IgD-negative memory B cell (primary cell): ENCODE results near the gene KIF4A. TPM values are rescaled to one million over a fixed set of nuclear protein-coding genes. Genes with fewer than 3 reads are reported as not detected.
"Not testable (repeated sequence)": the region's sequence is repeated elsewhere in the genome, so short reads cannot be mapped to it uniquely, and the experiment has no call there.

Source experiments
- H3K27ac Mint-ChIP-seq, 3 donors: one replicate each; pipeline ENCODE4 v1.8.0; 2020 to 2022; ENCODE audit warnings: mild to moderate bottlenecking in 3 of 3, mixed read lengths in 3 of 3, moderate library complexity in 1 of 3
- H3K27me3 Mint-ChIP-seq: one replicate; pipeline ENCODE4 v1.8.0; 2021; ENCODE audit warnings: mixed read lengths
- H3K36me3 Mint-ChIP-seq: one replicate; pipeline ENCODE4 v1.8.0; 2020; ENCODE audit warnings: mild to moderate bottlenecking, mixed read lengths
- H3K4me1 Mint-ChIP-seq, 3 donors: one replicate each; pipeline ENCODE4 v1.8.0; 2020 to 2022; ENCODE audit warnings: mixed read lengths in 3 of 3, mild to moderate bottlenecking in 1 of 3
- H3K4me3 Mint-ChIP-seq, 4 donors: one replicate each; pipeline ENCODE4 v1.8.0; 2020 to 2022; ENCODE audit warnings: mild to moderate bottlenecking in 4 of 4, mixed read lengths in 4 of 4, moderate library complexity in 3 of 4
- H3K9me3 Mint-ChIP-seq, 3 donors: one replicate each; pipeline ENCODE4 v1.8.0; 2020 to 2021; ENCODE audit warnings: mixed read lengths in 3 of 3, mild to moderate bottlenecking in 1 of 3
- polyA plus RNA-seq: library from polyadenylated mRNA; unstranded; fragments of 300-500 nt; fragmentation: Illumina TruSeq; gene quantifications from one replicate; pipeline ENCODE4 v1.2.3, GENCODE V29; 2021

KIF4A gene
- polyA plus RNA-seq, 1 donor from 2014 or later: not detected

GRCh38 chrX:70262952-70263567 lies 26.8 kb upstream of the KIF4A start:
- H3K4me1 Mint-ChIP-seq: no peaks in the 10 kb centered on the region
- peaks cover 1% of the 10 kb centered on the region for H3K27me3 Mint-ChIP-seq
- peaks cover 1% of the 10 kb centered on the region for H3K36me3 Mint-ChIP-seq
- no peak overlapping the region for H3K27ac Mint-ChIP-seq
- no peaks in the 10 kb centered on the region for H3K9me3 Mint-ChIP-seq
- H3K4me3 Mint-ChIP-seq: no peak overlapping the region

DNA sequence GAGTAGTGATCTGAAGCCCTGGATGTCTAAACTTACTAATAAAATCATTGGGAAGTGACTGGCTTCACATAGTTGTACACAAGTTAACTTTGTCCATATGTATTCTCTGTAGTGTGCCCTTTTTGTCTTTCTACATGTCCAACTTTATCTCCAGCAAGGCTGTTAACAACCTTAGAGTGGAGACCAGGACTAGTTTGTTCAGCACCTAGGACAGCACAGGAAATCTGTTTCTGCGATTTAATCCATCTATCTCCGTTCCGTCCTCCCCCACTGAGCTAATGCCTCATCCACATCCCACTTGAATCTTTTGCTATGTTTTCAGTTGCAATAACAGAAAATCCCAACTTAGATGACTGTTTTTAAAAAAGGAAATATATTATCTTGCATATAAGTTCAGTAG lies 25.1 kb upstream of the KIF4A start:
- peaks cover 1% of the 10 kb centered on the region for H3K27me3 Mint-ChIP-seq
- H3K27ac Mint-ChIP-seq: no peak overlapping the region
- H3K36me3 Mint-ChIP-seq: peaks cover 1% of the 10 kb centered on the region
- no peaks in the 10 kb centered on the region for H3K4me1 Mint-ChIP-seq
- H3K4me3 Mint-ChIP-seq: no peak overlapping the region
- H3K9me3 Mint-ChIP-seq: no peaks in the 10 kb centered on the region

GRCh38 chrX:70268034-70268433 lies 21.9 kb upstream of the KIF4A start, which contains the start of gene ARR3:
Gene ARR3 (plus strand): TSS chrX:70268334. CDS start chrX:70269386, 1,052 bp downstream.
- H3K36me3 Mint-ChIP-seq: peaks cover 4% of the 10 kb centered on the region
- no peaks in the 10 kb centered on the region for H3K9me3 Mint-ChIP-seq
- no peak within 1 kb of the TSS for H3K27ac Mint-ChIP-seq
- no peak within 1 kb of the TSS for H3K4me3 Mint-ChIP-seq
- H3K27me3 Mint-ChIP-seq: peaks cover 1% of the 10 kb centered on the region
- no peaks in the 10 kb centered on the region for H3K4me1 Mint-ChIP-seq

DNA sequence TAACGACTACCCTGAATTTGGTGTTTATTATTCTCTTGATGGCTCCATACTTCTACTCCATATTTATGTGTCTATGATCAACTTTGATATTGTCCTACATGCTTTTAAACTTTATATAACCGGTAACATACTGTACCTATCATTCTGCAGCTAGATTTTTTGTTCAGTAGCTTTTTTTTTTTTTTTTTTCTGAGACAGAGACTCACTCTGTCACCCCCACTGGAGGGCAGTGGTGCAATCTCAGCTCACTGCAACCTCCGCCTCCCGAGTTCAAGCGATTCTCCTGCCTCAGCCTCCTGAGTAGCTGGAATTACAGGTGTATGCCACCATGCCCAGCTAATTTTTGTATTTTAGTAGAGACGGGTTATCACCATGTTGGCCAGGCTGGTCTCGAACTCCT lies 15.9 kb upstream of the KIF4A start:
- not testable (repeated sequence) for H3K27me3 Mint-ChIP-seq, H3K9me3 Mint-ChIP-seq, H3K27ac Mint-ChIP-seq, H3K4me1 Mint-ChIP-seq, H3K4me3 Mint-ChIP-seq, H3K36me3 Mint-ChIP-seq

- H3K4me3 Mint-ChIP-seq: no peak overlapping the region
- peaks cover 0 to 2% (median 0%) of the 10 kb centered on the region in 3 donors for H3K9me3 Mint-ChIP-seq
- no peaks in the 10 kb centered on the region for H3K36me3 Mint-ChIP-seq
- no peaks in the 10 kb centered on the region for H3K4me1 Mint-ChIP-seq
- H3K27ac Mint-ChIP-seq: peak overlapping the region in 1 of 3 donors; percentile 24
- peaks cover 2% of the 10 kb centered on the region for H3K27me3 Mint-ChIP-seq
Observed at GRCh38 chrX:70279081-70279480, 10.8 kb upstream of the KIF4A start.

DNA sequence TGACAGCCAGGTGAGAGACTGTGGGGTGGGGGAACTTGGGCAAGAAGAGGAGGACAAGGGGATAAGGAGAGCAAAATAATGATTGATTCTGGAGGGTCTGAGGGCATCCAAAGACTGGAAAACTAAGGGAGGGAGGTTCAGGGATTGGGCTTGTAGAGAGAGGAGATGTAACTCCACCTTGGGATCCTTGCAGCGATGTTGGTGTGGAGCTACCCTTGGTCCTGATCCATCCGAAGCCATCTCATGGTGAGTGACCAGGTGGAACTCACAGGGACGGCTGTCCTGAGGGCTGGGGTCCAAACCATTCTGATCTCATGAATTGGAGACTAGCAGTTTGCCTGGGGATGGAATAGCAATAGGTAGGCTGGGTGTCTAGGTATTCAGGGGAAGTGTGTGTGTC lies 9.3 kb upstream of the KIF4A start:
- Mint-ChIP-seq H3K4me1 (no peaks in the 10 kb centered on the region), H3K27ac (no peak overlapping the region), H3K27me3 (peaks cover 2% of the 10 kb centered on the region), H3K9me3 (peaks cover 0 to 2% (median 0%) of the 10 kb centered on the region in 3 donors), H3K36me3 (no peaks in the 10 kb centered on the region), H3K4me3 (no peak overlapping the region)

DNA sequence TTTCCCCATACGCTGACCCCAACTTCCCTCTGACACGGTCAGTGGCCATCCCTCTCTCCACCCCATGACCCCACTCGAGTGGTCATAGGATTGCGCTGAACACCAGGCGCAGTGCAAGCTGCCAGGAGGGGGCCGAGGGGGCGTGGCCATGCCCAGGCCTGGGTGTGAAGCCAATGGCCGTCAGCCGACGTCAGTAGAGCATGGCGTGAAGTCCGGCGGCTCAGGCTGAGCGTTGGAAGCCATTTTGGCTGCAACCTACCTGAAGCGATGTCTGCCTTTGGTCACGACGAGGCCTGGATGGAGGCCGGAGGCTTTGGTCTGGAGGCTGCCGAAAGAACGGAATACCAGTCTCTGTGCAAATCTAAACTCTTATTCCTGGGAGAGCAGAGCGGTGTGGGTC lies 8.0 kb upstream of the KIF4A start, which contains the start of gene RAB41:
RAB41 (plus strand) TSS at position 222 of the 400 bp plus-strand sequence; CDS start at position 268, 46 bp downstream.
- H3K27me3 Mint-ChIP-seq: no peaks in the 10 kb centered on the region
- H3K9me3 Mint-ChIP-seq: peaks cover 0 to 2% (median 0%) of the 10 kb centered on the region in 3 donors
- no peaks in the 10 kb centered on the region for H3K36me3 Mint-ChIP-seq
- peak within 1 kb of the TSS in 1 of 3 donors; percentile 50 for H3K27ac Mint-ChIP-seq
- no peaks in the 10 kb centered on the region for H3K4me1 Mint-ChIP-seq
- no peak within 1 kb of the TSS for H3K4me3 Mint-ChIP-seq

DNA sequence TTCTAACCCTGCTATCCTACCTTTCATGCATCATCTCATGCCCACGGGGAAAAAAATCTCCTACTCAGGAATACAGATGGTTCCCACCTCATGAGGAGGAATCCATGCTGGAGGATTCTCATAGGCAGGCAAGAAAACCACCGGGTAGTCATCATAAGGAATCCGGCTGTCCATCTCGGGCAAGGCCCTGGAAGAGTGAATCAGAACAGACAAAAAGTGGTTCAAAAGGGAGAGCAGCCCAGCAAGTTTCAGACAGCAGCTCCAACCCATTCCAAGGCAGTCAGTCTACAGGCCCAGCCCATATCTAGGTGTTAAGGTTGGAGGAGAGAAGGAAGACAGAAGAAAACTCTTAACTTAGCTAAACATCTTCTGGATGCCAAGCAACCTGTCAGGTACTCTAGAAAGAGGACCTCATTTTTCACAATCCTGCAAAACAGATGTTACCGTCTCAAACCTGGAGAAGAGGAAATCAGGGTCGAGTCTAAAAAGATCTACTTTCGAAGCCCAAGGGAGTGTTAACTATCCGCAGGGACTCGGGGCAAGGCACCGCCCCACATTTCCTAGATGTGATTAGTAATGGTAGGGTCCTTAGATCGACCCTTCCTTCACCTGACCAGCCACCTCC lies 624 bp upstream of the KIF4A start:
- peak overlapping the region; percentile 73 to 95 (median 89) for H3K4me3 Mint-ChIP-seq
- no peaks in the 10 kb centered on the region for H3K9me3 Mint-ChIP-seq
- H3K4me1 Mint-ChIP-seq: peaks cover 3 to 12% (median 10%) of the 10 kb centered on the region in 3 donors
- H3K27me3 Mint-ChIP-seq: peaks cover 6% of the 10 kb centered on the region
- H3K36me3 Mint-ChIP-seq: no peaks in the 10 kb centered on the region
- peak overlapping the region; percentile 31 to 87 (median 56) for H3K27ac Mint-ChIP-seq

DNA sequence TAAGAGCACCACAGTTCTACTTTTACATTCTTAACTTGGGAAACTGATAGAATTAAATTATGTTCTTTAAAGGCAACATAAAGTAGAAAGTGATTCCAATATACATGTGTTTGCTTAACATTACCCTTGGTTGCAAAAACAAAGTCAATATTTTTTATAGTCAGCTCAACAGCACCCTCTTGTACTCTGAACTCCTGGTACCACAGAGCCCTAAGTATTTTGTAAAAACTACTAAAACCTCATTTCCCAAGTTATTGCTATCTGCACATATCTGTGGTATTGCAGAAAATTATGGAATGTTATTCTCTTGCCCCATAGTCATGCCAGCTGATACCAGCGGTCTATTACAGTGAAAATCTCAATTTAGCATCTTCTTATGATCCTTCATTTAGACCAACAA lies 2.9 kb downstream of the KIF4A start:
- H3K4me3 Mint-ChIP-seq: no peak overlapping the region
- H3K9me3 Mint-ChIP-seq: no peaks in the 10 kb centered on the region
- H3K36me3 Mint-ChIP-seq: no peaks in the 10 kb centered on the region
- H3K4me1 Mint-ChIP-seq: peaks cover 3 to 12% (median 10%) of the 10 kb centered on the region in 3 donors
- peaks cover 6% of the 10 kb centered on the region for H3K27me3 Mint-ChIP-seq
- H3K27ac Mint-ChIP-seq: no peak overlapping the region

- Mint-ChIP-seq H3K27ac (no peak overlapping the region), H3K4me1 (peaks cover 3 to 12% (median 10%) of the 10 kb centered on the region in 3 donors), H3K9me3 (no peaks in the 10 kb centered on the region), H3K27me3 (peaks cover 3% of the 10 kb centered on the region), H3K36me3 (no peaks in the 10 kb centered on the region), H3K4me3 (no peak overlapping the region)
Observed at GRCh38 chrX:70293621-70294020, 3.7 kb downstream of the KIF4A start.

DNA sequence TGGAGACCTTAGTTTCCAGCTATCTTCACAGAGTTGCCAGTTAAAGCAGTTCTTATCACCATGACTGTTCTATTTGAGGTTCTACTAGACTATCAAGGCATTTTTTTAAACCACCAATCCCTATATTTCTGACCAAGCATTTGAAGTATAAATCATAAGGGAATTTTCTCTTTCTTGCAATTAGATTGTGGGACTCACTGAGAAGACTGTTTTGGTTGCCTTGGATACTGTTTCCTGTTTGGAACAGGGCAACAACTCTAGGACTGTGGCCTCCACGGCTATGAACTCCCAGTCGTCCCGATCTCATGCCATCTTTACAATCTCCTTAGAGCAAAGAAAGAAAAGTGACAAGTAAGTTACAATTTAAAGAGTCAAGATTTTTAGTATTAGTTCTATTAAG lies 11.8 kb downstream of the KIF4A start:
- Mint-ChIP-seq H3K9me3 (no peaks in the 10 kb centered on the region), H3K36me3 (peaks cover 2% of the 10 kb centered on the region), H3K27ac (no peak overlapping the region), H3K4me1 (no peaks in the 10 kb centered on the region), H3K4me3 (no peak overlapping the region), H3K27me3 (no peaks in the 10 kb centered on the region)

- Mint-ChIP-seq H3K4me3 (no peak overlapping the region), H3K4me1 (no peaks in the 10 kb centered on the region), H3K27ac (no peak overlapping the region), H3K36me3 (no peaks in the 10 kb centered on the region), H3K27me3 (no peaks in the 10 kb centered on the region), H3K9me3 (peaks cover 0 to 1% (median 0%) of the 10 kb centered on the region in 3 donors)
Observed at GRCh38 chrX:70313503-70313902, 23.6 kb downstream of the KIF4A start.

- H3K27me3 Mint-ChIP-seq: peaks cover 4% of the 10 kb centered on the region
- H3K4me3 Mint-ChIP-seq: no peak overlapping the region
- no peaks in the 10 kb centered on the region for H3K36me3 Mint-ChIP-seq
- no peak overlapping the region for H3K27ac Mint-ChIP-seq
- H3K4me1 Mint-ChIP-seq: no peaks in the 10 kb centered on the region
- peaks cover 0 to 4% (median 0%) of the 10 kb centered on the region in 3 donors for H3K9me3 Mint-ChIP-seq
Observed at GRCh38 chrX:70322784-70323183, 32.9 kb downstream of the KIF4A start.

DNA sequence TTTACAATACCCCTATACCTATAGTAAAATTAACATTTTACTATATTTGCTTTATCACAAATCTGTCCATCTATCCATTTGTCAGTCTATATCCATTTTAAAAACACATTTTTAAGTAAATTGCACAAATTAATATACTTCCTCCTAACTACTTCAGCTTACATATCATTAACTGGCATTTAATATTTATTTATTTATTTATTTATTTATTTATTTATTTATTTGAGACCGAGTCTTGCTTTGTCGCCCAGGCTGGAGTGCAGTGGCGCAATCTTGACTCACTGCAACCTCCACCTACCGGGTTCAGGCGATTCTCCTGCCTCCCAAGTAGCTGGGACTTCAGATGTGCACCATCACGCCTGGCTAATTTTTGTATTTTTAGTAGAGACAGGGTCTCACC lies 33.7 kb downstream of the KIF4A start:
- H3K27me3 Mint-ChIP-seq, H3K4me1 Mint-ChIP-seq, H3K27ac Mint-ChIP-seq, H3K4me3 Mint-ChIP-seq, H3K36me3 Mint-ChIP-seq, H3K9me3 Mint-ChIP-seq: not testable (repeated sequence)

DNA sequence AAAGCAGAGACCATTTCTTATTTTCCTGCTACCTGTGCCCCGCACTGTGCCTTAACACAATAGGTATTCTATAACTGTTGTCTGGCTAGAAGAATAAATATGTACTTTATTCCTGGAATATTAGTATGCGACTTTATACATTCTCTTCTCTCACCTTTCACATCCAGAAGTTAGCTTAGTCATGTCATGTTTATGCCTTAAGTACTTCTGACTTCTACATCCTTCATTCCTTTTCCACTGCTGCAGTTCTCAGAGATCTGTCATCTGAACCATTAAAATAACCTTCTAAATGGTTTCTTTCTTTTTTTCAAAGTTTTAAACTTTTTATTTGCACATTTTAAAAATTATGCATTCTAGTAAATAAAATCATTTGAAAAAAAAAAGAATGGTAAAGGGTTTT lies 34.4 kb downstream of the KIF4A start:
- Mint-ChIP-seq H3K9me3 (peaks cover 0 to 3% (median 0%) of the 10 kb centered on the region in 3 donors), H3K27me3 (peaks cover 4% of the 10 kb centered on the region), H3K36me3 (no peaks in the 10 kb centered on the region), H3K4me1 (no peaks in the 10 kb centered on the region), H3K4me3 (no peak overlapping the region), H3K27ac (no peak overlapping the region)

- peaks cover 3% of the 10 kb centered on the region for H3K27me3 Mint-ChIP-seq
- no peak overlapping the region for H3K27ac Mint-ChIP-seq
- no peak overlapping the region for H3K4me3 Mint-ChIP-seq
- H3K36me3 Mint-ChIP-seq: no peaks in the 10 kb centered on the region
- peaks cover 0 to 3% (median 0%) of the 10 kb centered on the region in 3 donors for H3K9me3 Mint-ChIP-seq
- no peaks in the 10 kb centered on the region for H3K4me1 Mint-ChIP-seq
Observed at GRCh38 chrX:70331161-70331560, 41.3 kb downstream of the KIF4A start.
